ENCODE data around the gene AQP7. TPM values are rescaled to one million over a fixed set of nuclear protein-coding genes. Genes with fewer than 3 reads are reported as not detected.
A peak's percentile ranks its signal among the peaks of the same experiment; 100 is the strongest.
"Not testable (repeated sequence)": the region's sequence is repeated elsewhere in the genome, so short reads cannot be mapped to it uniquely, and the experiment has no call there.

AQP7 gene
- total RNA-seq, 1 experiment from 2014 or later = not detected

- in situ Hi-C loops (cut with HindIII; ENCODE audit: low pct_unique_long_range_greater_than_20kb, low sequenced_read_pairs); DNase-seq (ENCODE audit: low read depth, low spot score): not testable (repeated sequence)
Observed at GRCh38 chr9:33383396-33383795, 19.0 kb downstream of the AQP7 start.

- in situ Hi-C loops (cut with HindIII; ENCODE audit: low pct_unique_long_range_greater_than_20kb, low sequenced_read_pairs); DNase-seq (ENCODE audit: low read depth, low spot score): not testable (repeated sequence)
Observed at GRCh38 chr9:33382397-33382796, 20.0 kb downstream of the AQP7 start.

GRCh38 chr9:33381231-33381791 is 21.1 kb downstream of the AQP7 start:
- in situ Hi-C loops (cut with HindIII; ENCODE audit: low pct_unique_long_range_greater_than_20kb, low sequenced_read_pairs) = no loop called here
- DNase-seq (ENCODE audit: low read depth, low spot score) = no peak

GRCh38 chr9:33380390-33381094 is 21.8 kb downstream of the AQP7 start:
- DNase-seq (ENCODE audit: low read depth, low spot score) = no peak
- in situ Hi-C loops (cut with HindIII; ENCODE audit: low pct_unique_long_range_greater_than_20kb, low sequenced_read_pairs) = no loop called here

GRCh38 chr9:33379666-33380389 is 22.5 kb downstream of the AQP7 start:
- DNase-seq (ENCODE audit: low read depth, low spot score) = no peak
- in situ Hi-C loops (cut with HindIII; ENCODE audit: low pct_unique_long_range_greater_than_20kb, low sequenced_read_pairs) = no loop called here

- in situ Hi-C loops (cut with HindIII; ENCODE audit: low pct_unique_long_range_greater_than_20kb, low sequenced_read_pairs) = no loop called here
- DNase-seq (ENCODE audit: low read depth, low spot score) = no peak
Observed at GRCh38 chr9:33378121-33378795, 24.1 kb downstream of the AQP7 start.

GRCh38 chr9:33377089-33377715 is 25.2 kb downstream of the AQP7 start:
- in situ Hi-C loops (cut with HindIII; ENCODE audit: low pct_unique_long_range_greater_than_20kb, low sequenced_read_pairs) = no loop called here
- DNase-seq (ENCODE audit: low read depth, low spot score) = no peak

- in situ Hi-C loops (cut with HindIII; ENCODE audit: low pct_unique_long_range_greater_than_20kb, low sequenced_read_pairs) = no loop called here
Observed at GRCh38 chr9:33375841-33376321, 26.5 kb downstream of the AQP7 start.

GRCh38 chr9:33375238-33375840 is 27.0 kb downstream of the AQP7 start:
- in situ Hi-C loops (cut with HindIII; ENCODE audit: low pct_unique_long_range_greater_than_20kb, low sequenced_read_pairs) = no loop called here
- DNase-seq (ENCODE audit: low read depth, low spot score) = no peak

More at GRCh38 chr9:33375841-33376321, 26.5 kb downstream of the AQP7 start:
- no peak for DNase-seq (ENCODE audit: low read depth, low spot score)

- peak; percentile 78 for DNase-seq (ENCODE audit: low read depth, low spot score)
- in situ Hi-C loops (cut with HindIII; ENCODE audit: low pct_unique_long_range_greater_than_20kb, low sequenced_read_pairs) = no loop called here
Observed at GRCh38 chr9:33374634-33375237, 27.6 kb downstream of the AQP7 start.

- in situ Hi-C loops (cut with HindIII; ENCODE audit: low pct_unique_long_range_greater_than_20kb, low sequenced_read_pairs) = no loop called here
- no peak for DNase-seq (ENCODE audit: low read depth, low spot score)
Observed at GRCh38 chr9:33374190-33374589, 28.2 kb downstream of the AQP7 start.

- DNase-seq (ENCODE audit: low read depth, low spot score) = no peak
- in situ Hi-C loops (cut with HindIII; ENCODE audit: low pct_unique_long_range_greater_than_20kb, low sequenced_read_pairs) = no loop called here
Observed at GRCh38 chr9:33372900-33373299, 29.5 kb downstream of the AQP7 start.

- no peak for DNase-seq (ENCODE audit: low read depth, low spot score)
- in situ Hi-C loops (cut with HindIII; ENCODE audit: low pct_unique_long_range_greater_than_20kb, low sequenced_read_pairs) = no loop called here
Observed at GRCh38 chr9:33366979-33367480, 35.3 kb downstream of the AQP7 start.

GRCh38 chr9:33364814-33365213 is 37.6 kb downstream of the AQP7 start:
- in situ Hi-C loops (cut with HindIII; ENCODE audit: low pct_unique_long_range_greater_than_20kb, low sequenced_read_pairs); DNase-seq (ENCODE audit: low read depth, low spot score): not testable (repeated sequence)

- DNase-seq (ENCODE audit: low read depth, low spot score) = no peak
- in situ Hi-C loops (cut with HindIII; ENCODE audit: low pct_unique_long_range_greater_than_20kb, low sequenced_read_pairs) = no loop called here
Observed at GRCh38 chr9:33364127-33364526, 38.2 kb downstream of the AQP7 start.

GRCh38 chr9:33358641-33359040 is 43.7 kb downstream of the AQP7 start:
- DNase-seq (ENCODE audit: low read depth, low spot score); in situ Hi-C loops (cut with HindIII; ENCODE audit: low pct_unique_long_range_greater_than_20kb, low sequenced_read_pairs): not testable (repeated sequence)

GRCh38 chr9:33355933-33356332 is 46.4 kb downstream of the AQP7 start:
- in situ Hi-C loops (cut with HindIII; ENCODE audit: low pct_unique_long_range_greater_than_20kb, low sequenced_read_pairs) = no loop called here
- DNase-seq (ENCODE audit: low read depth, low spot score) = no peak
